Activated CD8-positive, alpha-beta memory T cell treated with anti-CD3 and anti-CD28 coated beads, Interleukin-2, amount 50 U/mL, for 24 hours (primary cell): ENCODE measurements around the gene ENTREP3.

Source experiments
- DNase-seq: peaks from one replicate; pipeline ENCODE4 v3.0.0-alpha.2; 2020; ENCODE audit errors: extremely low read depth

ENTREP3 gene

DNA sequence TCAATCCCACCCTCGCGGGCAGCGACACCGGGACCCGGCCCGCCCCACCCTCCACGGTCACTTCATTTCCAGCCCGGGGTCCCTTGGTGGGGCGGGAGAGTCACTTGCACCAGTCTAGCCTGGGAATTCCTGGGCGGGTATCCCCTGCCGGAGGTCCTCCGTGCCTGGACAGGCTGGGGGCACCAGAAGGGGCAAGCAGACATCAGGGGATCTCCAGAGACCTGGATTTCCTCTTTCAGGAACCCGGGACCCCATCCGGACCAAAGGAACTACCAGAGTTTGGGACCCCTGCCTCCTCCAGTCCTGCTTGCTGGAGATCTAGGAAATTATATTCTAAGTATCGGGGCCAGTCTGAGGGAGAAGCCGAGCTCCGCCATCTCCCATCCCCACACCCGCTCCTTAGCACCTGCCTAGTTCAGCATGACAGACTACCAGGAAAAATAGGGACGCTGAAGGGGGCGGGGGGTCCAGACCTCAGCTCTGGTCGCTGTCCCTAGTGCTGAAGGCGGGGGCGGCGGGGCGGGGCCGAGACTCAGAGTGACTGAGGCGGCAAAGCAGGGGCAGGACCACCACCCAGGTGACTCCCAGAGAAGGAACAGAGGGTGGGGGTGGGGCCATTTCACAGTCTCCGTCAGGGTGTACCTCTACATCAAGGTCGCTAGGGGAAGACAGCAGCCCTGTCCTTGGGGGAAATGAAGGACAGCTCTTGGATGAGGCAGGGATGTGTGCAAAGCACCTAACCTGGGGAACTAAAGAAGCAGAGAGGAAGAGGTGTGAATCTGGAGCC lies 22.8 kb upstream of the ENTREP3 start:
- DNase-seq = peak; percentile 33

- peak; percentile 94 for DNase-seq
Measured at GRCh38 chr1:155277070-155277901, 22.0 kb upstream of the ENTREP3 start, which contains the start of gene HCN3. HCN3 (plus strand) TSS chr1:155277463; CDS start chr1:155277591, 128 bp downstream.

DNA sequence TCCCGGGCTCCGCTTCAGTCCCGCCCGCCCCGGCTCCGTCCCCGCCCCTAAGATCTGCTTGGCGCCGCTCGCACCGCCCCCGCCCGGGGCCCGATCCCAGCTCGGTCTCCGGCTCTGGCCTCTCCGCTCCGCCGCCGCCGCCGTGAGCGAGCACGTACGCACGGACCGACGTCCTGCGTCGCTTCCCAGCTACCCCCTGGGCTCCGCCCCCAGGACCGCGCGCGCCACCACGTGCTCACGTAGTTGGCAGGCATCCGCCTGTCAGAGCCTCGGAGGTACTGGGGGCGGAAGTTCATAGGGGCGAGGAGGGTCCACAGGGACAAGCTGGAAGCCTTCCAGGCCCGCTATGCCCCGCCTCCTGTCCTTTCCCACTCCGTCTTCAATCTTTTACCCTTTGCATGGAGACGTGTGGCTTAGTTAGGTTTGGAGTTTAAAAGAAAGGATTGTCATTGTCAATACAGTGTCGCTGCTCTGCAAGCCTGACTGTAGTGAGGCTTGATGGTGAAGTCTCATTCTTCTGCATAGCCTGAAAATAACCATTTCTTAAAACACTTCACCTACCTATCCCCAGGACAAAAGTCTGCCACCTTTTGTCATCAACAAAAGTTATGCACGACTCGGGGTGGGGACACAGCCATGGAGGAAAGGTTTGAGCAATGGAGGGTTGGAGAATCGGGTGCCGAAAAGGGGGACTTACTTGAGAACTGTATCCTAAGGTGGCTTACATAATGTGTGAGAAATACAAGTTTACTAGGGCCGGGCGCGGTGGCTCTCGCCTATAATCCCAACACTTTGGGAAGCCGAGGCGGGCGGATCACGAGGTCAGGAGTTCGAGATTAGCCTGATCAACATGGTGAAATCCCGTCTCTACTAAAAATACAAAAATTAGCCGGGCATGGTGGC lies 18.3 kb upstream of the ENTREP3 start, which contains the start of gene CLK2:
CLK2 (minus strand) TSS at position 162 of the 903 bp plus-strand sequence. CDS start 2,527 bp downstream, outside the sequence.
- peak; percentile 88 for DNase-seq

DNA sequence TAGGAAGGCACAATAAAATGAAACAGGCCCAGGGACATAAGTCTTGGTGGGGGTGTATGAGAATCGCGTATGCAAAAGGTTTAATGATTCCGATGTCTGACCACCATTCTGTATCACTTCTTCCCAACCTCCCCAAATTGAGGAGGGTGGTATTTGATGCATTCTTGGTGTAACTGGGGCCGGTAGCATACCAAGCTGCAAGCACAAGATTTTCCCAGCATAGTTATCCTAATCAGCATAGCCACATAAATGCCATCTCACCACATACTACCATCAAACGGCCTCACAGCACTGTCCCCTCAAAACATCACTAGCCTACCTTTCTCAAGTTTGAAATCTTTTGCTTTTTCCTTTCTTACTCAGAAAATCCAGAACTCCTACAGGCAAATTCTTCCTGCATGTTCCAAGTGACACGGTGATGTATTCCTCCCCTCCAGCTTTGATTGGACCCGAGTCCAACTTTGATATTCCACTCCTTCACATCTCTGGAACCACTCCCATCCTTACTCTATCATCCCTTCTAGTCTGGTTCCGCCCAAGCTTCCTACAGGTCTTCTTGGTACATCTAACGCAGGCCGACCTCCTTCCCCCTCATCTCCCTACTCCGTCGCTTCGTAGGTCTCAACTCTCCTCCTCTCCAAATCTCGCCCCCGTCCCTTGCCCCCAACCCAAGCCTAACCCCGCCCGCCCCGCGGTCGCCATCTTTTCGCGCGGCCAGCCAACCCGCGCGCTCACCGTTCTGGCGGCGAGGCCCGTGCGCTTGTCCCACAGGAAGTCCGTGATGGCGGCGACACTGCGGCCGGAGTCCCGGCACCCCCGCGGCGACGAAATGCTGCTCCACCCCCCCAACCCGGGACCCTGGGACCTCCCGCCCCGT lies 17.4 kb upstream of the ENTREP3 start:
- DNase-seq = no peak

DNA sequence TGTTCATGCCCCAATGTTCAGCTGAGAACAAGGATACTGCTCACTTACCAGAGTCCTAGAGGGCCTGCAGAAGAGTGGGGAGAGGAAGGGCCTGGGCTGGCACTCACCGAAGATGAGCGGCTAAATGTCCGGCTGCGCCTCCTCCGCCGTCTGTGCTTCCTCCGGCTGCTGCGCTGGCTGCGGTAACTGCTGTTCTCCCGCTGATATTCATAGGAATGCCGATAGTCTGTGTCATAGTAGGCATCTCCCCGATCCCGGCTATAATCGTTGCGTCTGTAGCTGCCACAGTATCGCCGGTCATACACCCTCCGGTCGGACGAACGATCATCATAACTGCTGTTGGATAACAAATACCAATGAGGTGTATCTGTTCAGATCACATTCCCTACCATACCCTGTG lies 14.1 kb upstream of the ENTREP3 start:
- no peak for DNase-seq

- DNase-seq = no peak
Measured at GRCh38 chr1:155268630-155269029, 13.3 kb upstream of the ENTREP3 start.

DNA sequence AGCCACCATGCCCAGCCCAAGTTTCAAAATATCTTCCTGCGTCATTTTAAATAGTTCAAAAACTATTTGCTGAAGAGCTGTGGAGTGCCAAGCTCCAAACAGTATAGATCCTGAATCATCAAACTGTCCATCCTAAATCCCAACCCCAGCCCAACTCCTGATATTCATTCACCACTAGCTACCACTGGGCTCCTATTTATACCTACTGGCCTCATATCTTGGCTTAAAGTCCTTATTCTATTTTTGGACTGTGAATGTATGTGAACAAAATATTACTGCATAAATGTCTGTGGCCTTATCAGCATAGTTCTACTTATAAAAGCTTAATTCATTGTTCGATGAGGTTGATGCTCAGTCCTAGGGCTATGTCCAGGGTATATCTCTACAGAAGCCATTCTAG lies 12.1 kb upstream of the ENTREP3 start:
- DNase-seq = no peak

GRCh38 chr1:155266553-155266952 lies 11.3 kb upstream of the ENTREP3 start:
- DNase-seq = no peak

GRCh38 chr1:155263067-155263466 lies 7.8 kb upstream of the ENTREP3 start:
- no peak for DNase-seq

GRCh38 chr1:155261852-155262673 lies 6.8 kb upstream of the ENTREP3 start, which contains the start of gene SCAMP3:
SCAMP3 (minus strand) TSS chr1:155262360; CDS start chr1:155262151, 209 bp downstream.
- peak; percentile 84 for DNase-seq

- DNase-seq = no peak
Measured at GRCh38 chr1:155261493-155261851, 6.2 kb upstream of the ENTREP3 start.

DNA sequence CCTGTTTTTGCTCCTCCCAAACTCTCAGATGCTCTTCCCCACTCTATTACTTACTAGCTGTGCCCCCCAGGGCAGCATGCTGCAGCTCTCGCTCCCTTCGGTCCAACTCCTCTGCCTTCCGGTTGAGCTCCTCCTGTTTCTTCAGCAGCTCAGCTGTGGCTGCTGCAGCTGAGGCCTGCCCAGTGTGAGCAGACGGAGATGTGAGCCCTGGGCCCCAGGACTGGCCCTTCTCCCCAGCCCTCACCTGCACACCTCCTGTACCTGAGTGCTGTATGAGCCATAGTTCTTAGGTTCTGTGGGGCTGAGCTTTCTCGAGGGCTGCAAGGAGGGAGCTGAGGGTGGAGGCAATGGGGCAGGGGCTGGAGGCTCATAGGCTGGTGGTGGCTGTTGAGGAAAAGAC lies 5.0 kb upstream of the ENTREP3 start:
- DNase-seq = no peak

- DNase-seq = no peak
Measured at GRCh38 chr1:155256058-155256852, 972 bp upstream of the ENTREP3 start.

DNA sequence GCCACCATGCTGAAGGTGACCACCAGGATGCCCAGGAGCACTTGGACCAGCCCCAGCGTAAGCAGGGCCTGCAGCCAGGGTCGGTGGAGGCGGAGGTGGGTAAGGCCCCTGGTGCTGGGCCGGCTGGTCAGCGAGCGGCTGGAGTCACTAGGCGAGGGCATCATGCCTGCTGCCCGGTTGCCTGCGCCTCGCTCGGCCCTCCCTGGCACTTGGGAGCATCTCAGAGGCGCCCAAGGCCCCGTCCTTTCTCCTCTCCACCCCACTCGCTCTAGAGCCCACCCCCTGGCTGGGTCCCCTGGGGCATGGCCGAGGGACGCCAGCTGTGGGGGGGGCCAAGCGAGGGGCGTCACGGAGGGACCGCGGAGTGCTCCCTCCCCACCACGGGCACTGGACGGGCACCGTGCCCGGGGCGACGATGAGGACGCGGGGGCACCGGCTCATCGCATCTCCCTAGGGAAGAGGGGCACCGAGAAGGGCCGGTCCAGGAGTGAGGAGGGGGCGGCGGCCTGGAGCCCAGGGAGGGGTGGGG lies 505 bp downstream of the ENTREP3 start:
- no peak for DNase-seq

DNA sequence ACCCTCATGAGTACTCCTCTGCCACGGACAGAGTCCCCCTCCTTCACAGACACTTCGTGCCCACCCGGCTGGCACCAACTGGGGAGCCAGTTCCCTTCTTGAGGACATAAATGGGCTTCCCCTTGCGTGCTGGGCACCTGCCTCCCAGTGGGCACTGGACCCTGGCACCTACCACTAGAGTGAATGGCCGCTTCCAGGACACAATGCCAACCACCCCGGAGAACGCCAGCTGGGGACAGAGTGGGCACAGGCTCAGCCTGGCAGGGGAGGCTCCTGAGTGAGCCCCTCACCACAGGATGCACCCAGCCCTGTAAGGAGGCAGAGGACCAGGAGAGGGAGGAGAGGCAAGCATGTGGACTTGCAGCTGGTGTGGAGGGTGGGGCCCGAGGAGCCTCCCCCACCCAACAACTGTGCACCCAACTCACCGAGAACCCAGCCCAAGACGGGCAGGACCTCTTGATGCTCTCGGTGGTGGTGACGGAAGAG lies 1.0 kb downstream of the ENTREP3 start:
- DNase-seq = no peak

- DNase-seq = no peak
Measured at GRCh38 chr1:155253797-155254196, 1.5 kb downstream of the ENTREP3 start.

DNA sequence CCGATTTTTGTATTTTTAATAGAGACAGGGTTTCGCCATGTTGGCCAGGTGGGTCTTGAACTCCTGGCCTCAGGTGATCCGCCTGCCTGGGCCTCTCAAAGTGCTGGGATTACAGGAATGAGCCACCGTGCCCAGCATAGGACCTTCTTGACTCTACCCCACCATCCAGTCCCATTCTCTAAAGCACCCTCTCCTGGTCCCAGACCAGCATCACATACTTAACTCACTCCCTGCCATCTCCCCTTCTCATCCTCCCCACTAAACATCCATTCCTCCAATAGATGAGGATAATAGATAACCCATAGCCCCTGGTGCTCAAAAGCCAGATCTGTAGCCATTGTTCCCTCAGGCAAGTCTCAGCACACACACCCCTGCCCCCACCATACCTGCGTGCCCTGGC lies 2.1 kb downstream of the ENTREP3 start:
- DNase-seq = no peak

DNA sequence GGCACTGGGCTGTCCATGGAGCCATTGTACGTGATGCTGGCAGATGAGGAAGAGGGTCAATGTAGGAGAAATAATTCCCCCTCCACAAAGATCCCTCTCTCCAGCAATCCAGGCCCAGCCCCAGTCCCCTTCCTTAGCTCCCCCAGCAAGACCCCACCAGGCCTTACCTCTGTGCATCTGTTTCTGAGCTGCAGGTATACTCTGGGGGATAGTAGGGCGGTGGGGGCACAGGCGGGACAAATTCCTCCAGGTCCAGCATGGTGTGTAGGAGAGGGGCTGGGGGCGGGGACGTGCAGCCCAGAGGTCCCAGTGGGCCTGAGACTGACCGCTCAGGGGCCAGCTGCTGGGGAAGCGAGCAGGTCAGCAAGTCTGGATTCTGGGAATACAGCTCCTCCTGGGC lies 3.7 kb downstream of the ENTREP3 start:
- no peak for DNase-seq
